SK-N-SH treated with all-trans-retinoic acid at 6 μM for 48 hours (cell line): ENCODE data around the gene VIP.

Source experiments
- ARNTL ChIP-seq: fragments of 450-650 bp; formaldehyde crosslinking; IDR thresholded peaks from 2 replicates; pipeline ENCODE4 v1.5.0; 2020; ENCODE audit warnings: low read depth, mild to moderate bottlenecking, moderate library complexity, borderline replicate concordance
- BACH2 ChIP-seq: fragments of 250-450 bp; sonication (Bioruptor Pico); IDR thresholded peaks from 2 replicates; pipeline ENCODE4 v1.9.0; 2021; ENCODE audit warnings: mild to moderate bottlenecking, borderline replicate concordance
- GLIS3 ChIP-seq: fragments of 250-450 bp; sonication (Bioruptor Pico); IDR thresholded peaks from 2 replicates; pipeline ENCODE4 v1.5.0; 2020; ENCODE audit warnings: mild to moderate bottlenecking, moderate library complexity
- ISL1 ChIP-seq: fragments of 250-450 bp; sonication (Bioruptor Pico); IDR thresholded peaks from 2 replicates; pipeline ENCODE4 v2.1.2; 2022; ENCODE audit warnings: mild to moderate bottlenecking, moderate library complexity
- PATZ1 ChIP-seq: fragments of 250-450 bp; sonication (Bioruptor Pico); IDR thresholded peaks from 2 replicates; pipeline ENCODE4 v1.8.0; 2020; ENCODE audit warnings: mild to moderate bottlenecking, moderate library complexity, borderline replicate concordance
- RARB ChIP-seq: fragments of 250-450 bp; sonication (Bioruptor Pico); IDR thresholded peaks from 2 replicates; pipeline ENCODE4 v1.8.0; 2021; ENCODE audit warnings: mild to moderate bottlenecking, moderate library complexity
- SNAI2 ChIP-seq: fragments of 250-450 bp; sonication (Bioruptor Pico); IDR thresholded peaks from 2 replicates; pipeline ENCODE4 v1.5.0; 2020; ENCODE audit warnings: mild to moderate bottlenecking, moderate library complexity
- TCF4 ChIP-seq: fragments of 250-450 bp; sonication (Bioruptor Pico); IDR thresholded peaks from 2 replicates; pipeline ENCODE4 v1.8.0; 2021; ENCODE audit warnings: mild to moderate bottlenecking, moderate library complexity, borderline replicate concordance
- TSHZ2 ChIP-seq: fragments of 250-450 bp; sonication (Bioruptor Pico); IDR thresholded peaks from 2 replicates; pipeline ENCODE4 v1.5.0; 2020; ENCODE audit warnings: mild to moderate bottlenecking, moderate library complexity
- ZNF565 ChIP-seq: fragments of 450-650 bp; formaldehyde crosslinking; conservative IDR thresholded peaks from 2 replicates; pipeline ENCODE4 v1.5.0; 2020; ENCODE audit warnings: low read depth, mild to moderate bottlenecking, moderate library complexity
- ZNF70 ChIP-seq: fragments of 450-650 bp; formaldehyde crosslinking; IDR thresholded peaks from 2 replicates; pipeline ENCODE4 v1.5.0; 2020; ENCODE audit warnings: mild to moderate bottlenecking, moderate library complexity
- TF ChIP-seq, protein P1 (sequence below): fragments of 250-450 bp; sonication (Bioruptor Pico); IDR thresholded peaks from 2 replicates; pipeline ENCODE4 v1.5.1; 2021; ENCODE audit warnings: mild to moderate bottlenecking, moderate library complexity

- TF ChIP-seq TSHZ2 (CRISPR knock-in tag) (no peak), PATZ1 (CRISPR knock-in tag) (no peak), BACH2 (CRISPR knock-in tag) (no peak), TCF4 (CRISPR knock-in tag) (no peak), ARNTL (no peak), SNAI2 (CRISPR knock-in tag) (no peak), ZNF70 (CRISPR knock-in tag) (no peak), ZNF565 (no peak), ISL1 (CRISPR knock-in tag) (no peak), RARB (CRISPR knock-in tag) (no peak), GLIS3 (no peak)
- TF ChIP-seq, protein P1, sequence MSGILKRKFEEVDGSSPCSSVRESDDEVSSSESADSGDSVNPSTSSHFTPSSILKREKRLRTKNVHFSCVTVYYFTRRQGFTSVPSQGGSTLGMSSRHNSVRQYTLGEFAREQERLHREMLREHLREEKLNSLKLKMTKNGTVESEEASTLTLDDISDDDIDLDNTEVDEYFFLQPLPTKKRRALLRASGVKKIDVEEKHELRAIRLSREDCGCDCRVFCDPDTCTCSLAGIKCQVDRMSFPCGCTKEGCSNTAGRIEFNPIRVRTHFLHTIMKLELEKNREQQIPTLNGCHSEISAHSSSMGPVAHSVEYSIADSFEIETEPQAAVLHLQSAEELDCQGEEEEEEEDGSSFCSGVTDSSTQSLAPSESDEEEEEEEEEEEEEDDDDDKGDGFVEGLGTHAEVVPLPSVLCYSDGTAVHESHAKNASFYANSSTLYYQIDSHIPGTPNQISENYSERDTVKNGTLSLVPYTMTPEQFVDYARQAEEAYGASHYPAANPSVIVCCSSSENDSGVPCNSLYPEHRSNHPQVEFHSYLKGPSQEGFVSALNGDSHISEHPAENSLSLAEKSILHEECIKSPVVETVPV (CRISPR knock-in tag): no peak
Measured at GRCh38 chr6:152727507-152727906, 23.1 kb upstream of the VIP start.
